SK-N-SH treated with all-trans-retinoic acid at 6 μM for 48 hours (cell line): Measurements from ENCODE around the gene DMRTB1.

Experiments
- CSRNP3 ChIP-seq: fragments of 250-450 bp; sonication (Bioruptor Pico); IDR thresholded peaks from 2 replicates; pipeline ENCODE4 v1.5.1; 2021; ENCODE audit warnings: mild to moderate bottlenecking, moderate library complexity
- ZFP30 ChIP-seq: fragments of 450-650 bp; formaldehyde crosslinking; IDR thresholded peaks from 2 replicates; pipeline ENCODE4 v1.5.0; 2022; ENCODE audit warnings: mild to moderate bottlenecking, moderate library complexity

GRCh38 chr1:53454019-53454418 is 5.2 kb upstream of the DMRTB1 start:
- TF ChIP-seq CSRNP3 (CRISPR knock-in tag) (no peak), ZFP30 (CRISPR knock-in tag) (no peak)
